ENCODE data around the gene PRKCA.
"Not testable (repeated sequence)": the region's sequence is repeated elsewhere in the genome, so short reads cannot be mapped to it uniquely, and the experiment has no call there.

The PRKCA gene

GRCh38 chr17:66468241-66469087 lies 166.1 kb downstream of the PRKCA start:
- no peak for DNase-seq

GRCh38 chr17:66469088-66469442 lies 166.7 kb downstream of the PRKCA start:
- DNase-seq, result no peak

GRCh38 chr17:66469461-66469860 lies 167.0 kb downstream of the PRKCA start:
- DNase-seq, result no peak

- DNase-seq, result no peak
These were observed 167.5 kb downstream of the PRKCA start for GRCh38 chr17:66469890-66470289.

- DNase-seq, result no peak
These were observed 169.7 kb downstream of the PRKCA start for GRCh38 chr17:66472123-66472522.

GRCh38 chr17:66474258-66474657 lies 171.8 kb downstream of the PRKCA start:
- peak; percentile 52 for DNase-seq

- peak; percentile 45 for DNase-seq
These were observed 172.5 kb downstream of the PRKCA start for GRCh38 chr17:66474806-66475497.

GRCh38 chr17:66476014-66476413 lies 173.6 kb downstream of the PRKCA start:
- DNase-seq, result no peak

- no peak for DNase-seq
These were observed 175.3 kb downstream of the PRKCA start for GRCh38 chr17:66477615-66478283.

- DNase-seq, result not testable (repeated sequence)
These were observed 176.9 kb downstream of the PRKCA start for GRCh38 chr17:66479230-66479889.

GRCh38 chr17:66480243-66480642 lies 177.8 kb downstream of the PRKCA start:
- DNase-seq, result no peak

GRCh38 chr17:66480802-66481201 lies 178.4 kb downstream of the PRKCA start:
- DNase-seq, result no peak

- DNase-seq, result no peak
These were observed 178.9 kb downstream of the PRKCA start for GRCh38 chr17:66481271-66481670.

- no peak for DNase-seq
These were observed 181.5 kb downstream of the PRKCA start for GRCh38 chr17:66483906-66484305.

- no peak for DNase-seq
These were observed 183.0 kb downstream of the PRKCA start for GRCh38 chr17:66485309-66485947.

GRCh38 chr17:66487121-66487520 lies 184.7 kb downstream of the PRKCA start:
- DNase-seq, result no peak

- no peak for DNase-seq
These were observed 185.6 kb downstream of the PRKCA start for GRCh38 chr17:66487981-66488468.

- DNase-seq, result no peak
These were observed 186.5 kb downstream of the PRKCA start for GRCh38 chr17:66488864-66489263.

GRCh38 chr17:66489576-66489975 lies 187.2 kb downstream of the PRKCA start:
- not testable (repeated sequence) for DNase-seq

GRCh38 chr17:66491213-66491612 lies 188.8 kb downstream of the PRKCA start:
- no peak for DNase-seq

- no peak for DNase-seq
These were observed 189.3 kb downstream of the PRKCA start for GRCh38 chr17:66491665-66492064.

- no peak for DNase-seq
These were observed 189.7 kb downstream of the PRKCA start for GRCh38 chr17:66492080-66492479.

Measured in NCI-H69 (cell line).